GM19395 (cell line): ENCODE data around the gene ATG2B.

Experiments used
- ATAC-seq: cut with Tn5 transposase; IDR thresholded peaks from one replicate; pipeline ENCODE4 v1.9.1; 2021; ENCODE audit warnings: mild to moderate bottlenecking, moderate library complexity; ENCODE audit not compliant: unreplicated experiment

The ATG2B gene

GRCh38 chr14:96272777-96273473 is 90.2 kb downstream of the ATG2B start:
- ATAC-seq, result no peak

DNA sequence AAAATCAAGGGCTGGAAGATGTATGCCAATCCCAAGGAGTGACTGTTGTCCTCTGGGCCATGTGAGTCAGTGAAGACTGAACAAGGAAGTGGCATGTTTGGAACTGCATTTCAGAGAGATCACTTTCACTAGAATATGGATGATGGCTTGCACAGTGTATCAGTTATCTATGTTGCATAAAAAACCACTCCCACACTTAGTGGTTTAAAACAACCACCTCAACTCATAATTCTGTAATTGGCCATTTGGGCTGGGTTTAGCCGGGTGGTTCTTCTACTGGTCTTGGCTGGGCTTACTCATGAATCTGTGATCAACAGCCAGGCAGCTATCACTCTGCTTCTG is 91.7 kb downstream of the ATG2B start:
- ATAC-seq, result no peak

DNA sequence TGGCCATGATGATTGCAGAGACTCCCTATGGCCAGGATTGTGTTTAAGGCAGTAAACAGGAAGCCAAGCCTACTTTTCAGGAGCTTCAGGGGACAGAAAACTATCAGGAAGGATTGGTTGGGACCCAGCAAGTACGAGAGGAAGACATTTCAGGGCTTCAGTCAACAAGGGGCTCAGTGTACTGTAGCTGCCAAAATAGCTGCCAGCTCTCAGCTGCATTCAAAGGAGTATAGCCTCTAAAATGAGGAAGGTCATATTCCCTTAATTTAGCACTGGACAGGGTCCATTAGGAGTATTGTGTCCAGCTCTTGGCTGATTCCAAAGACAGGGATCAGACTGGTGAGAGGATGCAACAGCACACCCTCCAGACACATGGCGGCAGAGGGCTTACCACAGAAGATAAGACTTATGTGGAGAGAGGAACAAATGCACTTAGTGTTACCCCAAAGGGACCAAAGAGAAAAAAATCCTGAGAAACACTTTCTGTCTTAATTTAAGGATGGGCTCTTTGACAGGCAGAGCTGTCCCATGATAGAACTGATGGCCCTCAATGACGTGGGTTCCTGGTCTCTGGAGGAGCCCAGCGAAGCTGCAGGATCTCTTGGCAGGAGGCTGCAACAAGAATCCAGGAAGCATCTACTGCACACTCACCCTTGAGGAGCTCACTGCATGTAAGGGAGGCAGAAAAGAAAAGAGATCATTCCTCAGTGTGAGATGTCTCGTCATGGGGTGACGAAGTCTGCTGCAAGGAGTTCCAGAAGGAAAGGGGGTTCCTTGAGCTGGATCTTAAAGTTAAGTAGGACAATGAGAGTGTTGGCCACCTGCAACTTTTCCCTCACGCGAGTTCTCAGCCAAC is 92.3 kb downstream of the ATG2B start:
- ATAC-seq, result no peak

DNA sequence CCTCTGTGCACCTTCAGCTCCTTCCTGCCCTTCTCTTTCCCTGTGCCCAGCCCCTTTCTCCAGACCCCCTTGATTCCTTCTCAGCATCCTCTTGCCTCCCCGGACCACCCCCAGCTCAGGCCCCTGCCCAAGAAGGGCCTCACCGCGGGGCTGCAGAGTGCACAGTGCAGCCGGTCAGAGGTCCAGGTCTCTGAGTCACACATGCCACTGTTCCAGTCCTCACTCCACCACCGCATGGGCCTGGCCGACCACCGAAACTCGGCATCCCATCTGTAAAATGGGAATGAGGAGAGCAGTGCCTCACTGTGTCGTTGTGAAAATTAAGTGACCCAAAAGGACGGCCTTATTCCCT is 93.8 kb downstream of the ATG2B start:
- ATAC-seq, result no peak

GRCh38 chr14:96268431-96269358 is 94.4 kb downstream of the ATG2B start:
- no peak for ATAC-seq

DNA sequence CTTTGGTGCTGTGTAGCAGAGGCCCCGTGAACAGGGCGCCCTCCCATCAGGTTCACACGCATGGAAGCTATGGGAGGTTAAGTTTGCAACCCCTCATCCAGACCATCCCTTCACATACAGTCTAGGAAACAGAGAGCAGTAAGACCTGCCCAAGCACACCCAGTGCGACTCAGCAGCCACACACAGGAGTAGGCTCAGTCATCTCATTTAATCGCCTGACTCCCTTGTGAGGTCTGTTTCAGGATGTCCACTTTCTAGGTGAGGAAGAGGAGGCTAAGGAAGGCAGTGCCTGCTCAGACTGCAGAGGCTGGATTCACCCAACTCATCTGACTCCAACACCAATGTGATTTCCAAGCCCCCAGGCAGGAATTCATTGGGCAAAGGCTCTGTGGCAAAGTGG is 95.2 kb downstream of the ATG2B start:
- no peak for ATAC-seq

DNA sequence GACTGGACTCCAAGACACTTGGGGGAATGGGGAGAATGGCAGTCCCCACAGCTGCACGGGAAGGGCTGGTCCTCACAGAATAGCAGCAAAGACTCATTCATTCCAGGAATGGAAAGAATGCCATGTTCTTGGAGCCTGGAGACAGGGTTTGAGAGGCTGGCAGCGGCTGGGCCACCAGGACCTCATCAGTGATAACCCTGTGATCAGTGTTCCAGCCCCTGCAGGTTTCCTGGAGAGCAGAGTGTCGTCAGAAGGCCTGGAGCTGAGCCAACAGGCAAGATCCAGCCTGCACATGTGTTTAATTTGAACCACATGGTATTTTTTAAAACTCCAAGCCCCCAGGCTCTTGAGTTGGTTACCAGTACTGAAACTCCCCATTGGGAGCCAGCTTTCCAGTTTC is 95.8 kb downstream of the ATG2B start:
- ATAC-seq, result no peak

DNA sequence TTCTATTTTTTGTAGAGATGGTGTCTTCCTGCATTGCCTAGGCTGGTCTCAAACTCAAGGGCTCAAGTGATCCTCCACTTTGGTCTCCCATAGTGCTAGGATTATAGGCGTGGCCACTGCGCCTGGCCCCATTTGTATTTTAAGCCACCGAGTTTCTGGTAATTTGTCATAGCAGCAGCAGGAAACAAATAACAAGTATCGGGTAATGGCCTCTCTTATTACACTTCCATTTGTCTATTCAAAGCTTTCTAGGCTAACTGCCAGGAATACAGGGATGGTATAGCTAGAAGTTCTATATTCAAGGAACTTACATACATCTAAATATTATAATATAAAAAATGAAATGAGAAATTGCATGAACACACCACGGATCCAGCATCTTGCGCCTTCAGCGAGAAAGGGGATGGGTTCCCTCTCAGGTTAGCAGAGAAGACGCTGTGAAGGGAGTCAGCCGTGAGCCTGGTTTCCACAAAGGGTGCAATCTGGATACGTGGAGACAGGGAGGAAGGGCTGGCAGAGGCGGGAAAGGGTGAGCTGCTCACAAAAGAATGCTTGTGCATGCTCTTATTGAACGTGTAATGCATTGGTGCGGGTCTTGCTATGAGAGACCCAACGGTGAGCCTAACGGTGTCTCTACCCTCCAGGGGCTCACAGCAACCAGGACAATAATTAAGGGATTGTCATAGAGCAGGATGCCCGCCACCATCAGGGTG is 97.6 kb downstream of the ATG2B start:
- ATAC-seq, result no peak

- ATAC-seq, result no peak
Observed at GRCh38 chr14:96264853-96265252, 98.3 kb downstream of the ATG2B start.

DNA sequence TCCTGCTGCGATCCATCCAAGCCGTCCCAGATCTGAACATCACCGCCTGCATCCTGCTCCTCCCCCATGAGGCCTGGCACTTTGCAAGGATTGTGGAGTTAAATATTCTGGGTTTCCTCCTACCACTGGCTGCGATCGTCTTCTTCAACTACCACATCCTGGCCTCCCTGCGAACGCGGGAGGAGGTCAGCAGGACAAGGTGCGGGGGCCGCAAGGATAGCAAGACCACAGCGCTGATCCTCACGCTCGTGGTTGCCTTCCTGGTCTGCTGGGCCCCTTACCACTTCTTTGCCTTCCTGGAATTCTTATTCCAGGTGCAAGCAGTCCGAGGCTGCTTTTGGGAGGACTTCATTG is 99.0 kb downstream of the ATG2B start:
- ATAC-seq, result no peak

DNA sequence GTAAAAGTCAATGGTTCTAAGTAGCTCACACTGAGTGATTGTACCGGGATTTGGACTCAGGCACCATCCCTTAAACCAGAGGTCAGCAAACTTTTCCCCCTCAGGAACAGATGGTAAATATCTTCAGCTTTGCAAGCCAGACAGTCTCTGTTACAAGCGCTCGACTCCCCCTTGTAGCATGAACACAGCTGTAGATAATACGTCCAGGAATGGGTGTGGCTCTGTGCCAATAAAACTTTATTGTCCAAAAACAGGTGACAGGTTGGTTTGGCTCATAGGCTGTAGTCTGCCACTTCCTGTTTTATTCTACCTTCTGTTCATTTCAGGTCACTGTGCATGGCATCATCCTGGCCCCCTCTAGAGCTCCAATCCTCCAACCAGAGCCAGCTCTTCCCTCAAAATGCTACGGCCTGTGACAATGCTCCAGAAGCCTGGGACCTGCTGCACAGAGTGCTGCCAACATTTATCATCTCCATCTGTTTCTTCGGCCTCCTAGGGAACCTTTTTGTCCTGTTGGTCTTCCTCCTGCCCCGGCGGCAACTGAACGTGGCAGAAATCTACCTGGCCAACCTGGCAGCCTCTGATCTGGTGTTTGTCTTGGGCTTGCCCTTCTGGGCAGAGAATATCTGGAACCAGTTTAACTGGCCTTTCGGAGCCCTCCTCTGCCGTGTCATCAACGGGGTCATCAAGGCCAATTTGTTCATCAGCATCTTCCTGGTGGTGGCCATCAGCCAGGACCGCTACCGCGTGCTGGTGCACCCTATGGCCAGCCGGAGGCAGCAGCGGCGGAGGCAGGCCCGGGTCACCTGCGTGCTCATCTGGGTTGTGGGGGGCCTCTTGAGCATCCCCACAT is 99.6 kb downstream of the ATG2B start:
- no peak for ATAC-seq

GRCh38 chr14:96261772-96262655 is 101.1 kb downstream of the ATG2B start:
- no peak for ATAC-seq

DNA sequence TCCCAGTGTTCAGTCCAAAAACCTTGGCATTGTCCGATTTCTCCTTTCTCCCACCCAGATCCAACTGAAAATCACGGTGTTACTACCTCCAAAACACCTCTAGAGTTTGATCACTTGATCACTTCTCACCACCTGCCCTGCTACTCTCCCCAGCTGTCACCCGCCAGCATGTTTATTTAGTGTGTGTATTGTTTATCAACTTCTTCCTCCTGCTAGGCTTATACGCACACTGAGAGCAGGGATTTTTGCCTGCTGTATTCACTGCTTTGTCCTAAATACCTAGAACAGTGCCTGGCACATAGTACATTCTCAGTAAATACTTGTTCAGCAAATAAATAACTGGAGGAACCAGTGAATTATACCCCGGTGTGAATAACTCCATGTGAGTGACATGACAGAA is 102.1 kb downstream of the ATG2B start:
- no peak for ATAC-seq

DNA sequence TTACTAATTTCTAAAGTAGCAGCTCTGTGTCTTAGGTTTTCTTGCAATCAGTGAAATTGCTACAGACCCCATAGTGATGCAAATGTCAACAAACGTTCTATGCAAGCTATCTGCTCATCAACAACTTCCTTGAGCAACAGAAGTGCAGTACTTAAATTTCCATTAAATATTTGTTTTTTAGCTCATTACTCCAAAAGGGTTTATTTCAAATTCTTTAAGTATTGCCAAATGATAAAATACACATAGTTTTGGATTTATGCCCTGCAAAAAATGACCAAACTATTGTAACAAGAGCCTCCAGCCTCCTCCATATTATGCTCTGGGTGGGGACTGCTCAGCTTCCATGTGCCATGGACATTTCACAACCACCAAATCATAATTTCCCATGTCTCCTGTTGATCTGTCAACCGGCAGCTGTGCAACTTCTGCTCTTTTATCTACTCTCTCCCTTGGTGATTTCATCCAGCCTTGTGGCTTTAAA is 102.8 kb downstream of the ATG2B start:
- ATAC-seq, result no peak

DNA sequence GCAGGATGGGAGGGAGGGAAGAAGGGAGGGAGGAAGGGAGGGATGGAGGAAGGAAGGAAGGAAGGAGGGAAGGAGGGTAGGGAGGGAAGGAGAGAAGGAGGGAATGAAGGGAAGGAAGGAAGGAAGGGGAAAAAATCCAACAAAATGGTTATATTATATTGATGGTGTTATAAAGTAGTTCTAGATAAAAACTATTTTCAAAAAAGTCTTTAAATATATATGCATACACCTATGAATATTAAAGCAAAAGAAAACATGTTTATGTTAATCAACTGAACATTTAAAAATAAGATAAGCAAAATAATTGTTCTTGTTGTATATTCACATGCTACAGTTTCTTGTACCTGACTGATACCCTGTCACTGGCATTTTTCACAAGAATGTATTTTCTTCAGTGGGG is 105.2 kb downstream of the ATG2B start:
- ATAC-seq, result no peak

- no peak for ATAC-seq
Observed at GRCh38 chr14:96257056-96257455, 106.1 kb downstream of the ATG2B start.

GRCh38 chr14:96256407-96256806 is 106.7 kb downstream of the ATG2B start:
- ATAC-seq, result no peak

DNA sequence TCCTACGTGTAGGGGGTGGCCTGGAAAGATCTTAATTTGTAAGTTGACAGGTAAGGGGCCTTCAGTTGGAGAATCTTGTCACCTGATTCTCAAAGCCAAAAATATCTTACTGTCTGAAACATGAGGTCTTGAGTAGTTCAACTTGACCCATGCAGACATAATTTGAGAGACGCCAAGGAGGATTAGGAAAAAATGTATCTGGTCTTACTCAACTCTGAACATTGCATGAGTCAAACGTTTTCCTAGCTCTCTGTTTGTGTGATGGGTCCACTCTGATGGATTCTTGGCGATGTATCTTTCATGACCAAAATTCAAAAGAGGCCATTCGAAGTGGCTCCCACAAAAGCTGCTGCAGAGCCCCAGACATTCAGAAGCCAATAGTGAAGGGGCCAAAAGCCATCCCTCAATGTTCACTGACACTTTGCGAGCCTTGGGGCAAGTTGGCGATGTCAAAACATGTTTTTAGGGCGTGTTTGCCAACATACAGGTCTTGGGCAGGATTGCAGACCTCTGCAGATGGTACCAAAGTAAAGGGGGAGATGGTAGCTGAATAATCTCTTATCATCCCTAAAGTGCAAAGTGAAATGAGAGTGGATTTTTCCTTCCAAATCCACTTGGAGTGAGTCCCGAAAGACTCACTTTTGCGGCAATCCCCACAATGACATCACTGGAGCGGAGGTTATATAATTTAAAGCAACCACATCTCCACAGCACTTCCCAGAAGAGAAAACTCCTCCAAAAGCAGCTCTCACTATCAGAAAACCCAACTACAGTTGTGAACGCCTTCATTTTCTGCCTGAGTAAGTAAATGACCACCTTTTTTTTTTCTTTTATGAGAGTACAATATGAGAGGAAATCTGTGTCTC is 107.4 kb downstream of the ATG2B start, which contains the start of gene BDKRB1:
BDKRB1 (plus strand) TSS at position 710 of the 866 bp plus-strand sequence. CDS start 7,473 bp downstream, outside the sequence.
- no peak for ATAC-seq
